Ascending aorta (tissue), 2 donors: ENCODE data around the gene CAMK2D. TPM values are rescaled to one million over a fixed set of nuclear protein-coding genes. Genes with fewer than 3 reads are reported as not detected.

Experiments used
- DNase-seq, 2 donors: peaks; one replicate each; pipeline ENCODE4 v3.0.0-alpha.2; 2019; ENCODE audit warnings: low spot score in 2 of 2
- H3K27ac ChIP-seq, 2 donors: fragments of 200-600 bp; sonication (generic); one replicate each; pipeline ENCODE4 v1.5.1; 2016 to 2017; ENCODE audit warnings: mild to moderate bottlenecking in 1 of 2
- H3K27me3 ChIP-seq: fragments of 200-600 bp; sonication (generic); one replicate; pipeline ENCODE4 v1.5.1; 2017
- H3K36me3 ChIP-seq, 2 donors: fragments of 200-600 bp; sonication (generic); one replicate each; pipeline ENCODE4 v1.5.1; 2016
- H3K4me1 ChIP-seq, 2 donors: fragments of 200-600 bp; sonication (generic); one replicate each; pipeline ENCODE4 v1.5.1; 2016 to 2017; ENCODE audit warnings: mild to moderate bottlenecking in 1 of 2
- H3K4me3 ChIP-seq, 2 donors: fragments of 200-600 bp; sonication (generic); one replicate each; pipeline ENCODE4 v1.5.1; 2016 to 2017; ENCODE audit warnings: mild to moderate bottlenecking in 1 of 2
- H3K9me3 ChIP-seq, 2 donors: fragments of 200-600 bp; sonication (generic); one replicate each; pipeline ENCODE4 v1.5.1; 2016
- intact Hi-C: fragments of 100-400 bp; cut with DNase I; formaldehyde crosslinking; loops from one replicate; pipeline ENCODE4 v1.15.1; 2023
- total RNA-seq: library from RNA; depleted of rRNA; stranded (reverse); fragments of >200 nt; gene quantifications from one replicate; pipeline ENCODE4 v1.1.0, GENCODE V29; 2016
- TF ChIP-seq, protein P1 (sequence below), 3 experiments: fragments of 200-600 bp in 2 of 3; fragments of 450-650 bp in 1 of 3; sonication (generic) in 2 of 3; IDR thresholded peaks; one replicate each; pipeline ENCODE4 v1.5.1; 2016 to 2019; ENCODE audit warnings: antibody characterized with exemption in 3 of 3, mild to moderate bottlenecking in 1 of 3, moderate library complexity in 1 of 3

Gene CAMK2D
- total RNA-seq, 1 donor from 2014 or later = 23.8 TPM

- TF ChIP-seq, protein P1, sequence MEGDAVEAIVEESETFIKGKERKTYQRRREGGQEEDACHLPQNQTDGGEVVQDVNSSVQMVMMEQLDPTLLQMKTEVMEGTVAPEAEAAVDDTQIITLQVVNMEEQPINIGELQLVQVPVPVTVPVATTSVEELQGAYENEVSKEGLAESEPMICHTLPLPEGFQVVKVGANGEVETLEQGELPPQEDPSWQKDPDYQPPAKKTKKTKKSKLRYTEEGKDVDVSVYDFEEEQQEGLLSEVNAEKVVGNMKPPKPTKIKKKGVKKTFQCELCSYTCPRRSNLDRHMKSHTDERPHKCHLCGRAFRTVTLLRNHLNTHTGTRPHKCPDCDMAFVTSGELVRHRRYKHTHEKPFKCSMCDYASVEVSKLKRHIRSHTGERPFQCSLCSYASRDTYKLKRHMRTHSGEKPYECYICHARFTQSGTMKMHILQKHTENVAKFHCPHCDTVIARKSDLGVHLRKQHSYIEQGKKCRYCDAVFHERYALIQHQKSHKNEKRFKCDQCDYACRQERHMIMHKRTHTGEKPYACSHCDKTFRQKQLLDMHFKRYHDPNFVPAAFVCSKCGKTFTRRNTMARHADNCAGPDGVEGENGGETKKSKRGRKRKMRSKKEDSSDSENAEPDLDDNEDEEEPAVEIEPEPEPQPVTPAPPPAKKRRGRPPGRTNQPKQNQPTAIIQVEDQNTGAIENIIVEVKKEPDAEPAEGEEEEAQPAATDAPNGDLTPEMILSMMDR (IDR thresholded peaks at IDR 0.05) = no peak
These were observed 195.3 kb downstream of the CAMK2D start for GRCh38 chr4:113566015-113566795.

DNA sequence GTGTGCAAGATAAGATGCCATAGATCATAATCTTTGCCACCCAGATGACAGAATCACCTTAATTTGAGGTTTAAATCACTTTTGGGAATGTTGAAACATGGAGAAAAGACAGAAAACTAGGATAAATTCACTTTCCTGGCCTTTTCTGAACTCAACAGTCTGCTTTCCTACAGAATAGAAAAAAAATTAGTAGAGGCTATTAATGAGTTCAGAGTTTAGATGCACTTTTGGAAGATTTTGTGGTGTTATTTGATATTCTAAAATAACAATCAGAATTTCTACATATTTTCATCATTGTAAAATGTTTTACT lies 195.9 kb downstream of the CAMK2D start:
- H3K27me3 ChIP-seq = no peaks in the 10 kb centered on the region
- TF ChIP-seq, protein P1 (IDR thresholded peaks at IDR 0.05) = no peak
- no peaks in the 10 kb centered on the region for H3K9me3 ChIP-seq
- DNase-seq = no peak
- no peak overlapping the region for H3K27ac ChIP-seq
- no peak overlapping the region for H3K4me3 ChIP-seq
- H3K4me1 ChIP-seq = no peaks in the 10 kb centered on the region
- intact Hi-C loops = no loop called here
- H3K36me3 ChIP-seq = no peaks in the 10 kb centered on the region

More at GRCh38 chr4:113566015-113566795, 195.3 kb downstream of the CAMK2D start:
- H3K4me1 ChIP-seq = no peaks in the 10 kb centered on the region
- H3K9me3 ChIP-seq = no peaks in the 10 kb centered on the region
- H3K27me3 ChIP-seq = no peaks in the 10 kb centered on the region
- H3K4me3 ChIP-seq = no peak overlapping the region
- no peaks in the 10 kb centered on the region for H3K36me3 ChIP-seq
- intact Hi-C loops = no loop called here
- no peak for DNase-seq
- H3K27ac ChIP-seq = no peak overlapping the region

DNA sequence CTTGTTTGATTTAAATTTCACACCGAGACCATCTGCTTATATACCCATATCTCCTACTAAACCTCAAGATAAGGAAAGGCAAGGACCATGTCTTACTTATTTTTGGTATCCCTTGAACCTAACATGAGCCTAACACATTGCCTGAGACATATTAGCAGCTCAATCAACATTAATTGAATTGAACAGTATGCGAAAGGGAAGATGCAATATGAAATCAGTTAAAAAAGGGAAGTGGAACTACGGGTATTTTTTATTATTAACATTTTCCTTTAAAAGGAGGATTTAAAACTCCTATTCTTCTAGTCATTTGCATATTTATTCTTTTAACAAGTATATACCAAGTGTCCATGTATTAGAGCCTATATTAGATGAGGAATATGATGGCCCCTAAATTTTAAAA lies 197.0 kb downstream of the CAMK2D start:
- no peaks in the 10 kb centered on the region for H3K9me3 ChIP-seq
- TF ChIP-seq, protein P1 (IDR thresholded peaks at IDR 0.05) = no peak
- H3K27me3 ChIP-seq = no peaks in the 10 kb centered on the region
- no peak for DNase-seq
- intact Hi-C loops = no loop called here
- H3K36me3 ChIP-seq = no peaks in the 10 kb centered on the region
- no peaks in the 10 kb centered on the region for H3K4me1 ChIP-seq
- no peak overlapping the region for H3K27ac ChIP-seq
- H3K4me3 ChIP-seq = no peak overlapping the region

GRCh38 chr4:113563691-113564378 lies 197.7 kb downstream of the CAMK2D start:
- DNase-seq = no peak
- Histone ChIP-seq H3K4me1 (no peaks in the 10 kb centered on the region), H3K36me3 (no peaks in the 10 kb centered on the region), H3K4me3 (no peak overlapping the region), H3K27ac (no peak overlapping the region), H3K9me3 (no peaks in the 10 kb centered on the region), H3K27me3 (no peaks in the 10 kb centered on the region)
- intact Hi-C loops = no loop called here
- TF ChIP-seq, protein P1 (IDR thresholded peaks at IDR 0.05) = no peak

DNA sequence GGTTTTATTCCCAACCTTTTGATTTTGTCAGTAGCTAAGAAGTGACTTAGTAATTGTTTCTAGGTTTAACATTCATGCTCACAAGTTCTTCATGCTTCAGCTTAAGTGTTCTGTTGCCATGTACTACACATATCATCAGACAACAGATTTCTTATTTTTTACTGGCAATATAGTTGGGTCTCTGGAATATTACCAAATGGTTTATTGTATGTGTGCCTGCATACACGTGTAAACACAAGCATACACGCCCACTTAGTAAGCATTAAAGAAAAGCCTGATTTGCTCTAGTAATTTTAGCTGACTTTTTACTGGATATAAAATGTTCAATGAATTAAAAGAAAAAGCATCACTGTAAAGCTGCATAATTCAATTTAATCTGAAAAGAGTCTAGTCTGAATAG lies 199.8 kb downstream of the CAMK2D start:
- Histone ChIP-seq H3K36me3 (no peaks in the 10 kb centered on the region), H3K4me3 (no peak overlapping the region), H3K4me1 (no peaks in the 10 kb centered on the region), H3K27me3 (no peaks in the 10 kb centered on the region), H3K27ac (no peak overlapping the region), H3K9me3 (no peaks in the 10 kb centered on the region)
- DNase-seq = no peak
- intact Hi-C loops = no loop called here
- TF ChIP-seq, protein P1 (IDR thresholded peaks at IDR 0.05) = no peak
